ENCODE measurements around the gene AMPD3.

AMPD3 gene

GRCh38 chr11:10461276-10461790 lies 6.3 kb downstream of the AMPD3 start:
- Histone ChIP-seq H3K9me3 (ENCODE audit: control insufficient read depth, low read length) (no peaks in the 10 kb centered on the region), H3K4me3 (ENCODE audit: extremely low read depth, insufficient read depth, low read length, poor library complexity, severe bottlenecking) (no peak overlapping the region), H3K27ac (ENCODE audit: low read depth, low read length, severe bottlenecking) (no peak overlapping the region), H3K4me1 (ENCODE audit: control insufficient read depth, insufficient read depth, low read length, poor library complexity, severe bottlenecking) (peaks cover 11% of the 10 kb centered on the region), H3K36me3 (ENCODE audit: control insufficient read depth, insufficient read depth, low read length) (peaks cover 8% of the 10 kb centered on the region)
- 95 to 99% methylated on average over 7 to 9 of the region's 9 CpGs for WGBS, 2 experiments (ENCODE audit: insufficient coverage in 2 of 2)

GRCh38 chr11:10462746-10463300 lies 7.8 kb downstream of the AMPD3 start:
- H3K4me3 ChIP-seq (ENCODE audit: extremely low read depth, insufficient read depth, low read length, poor library complexity, severe bottlenecking): no peak overlapping the region
- peaks cover 11% of the 10 kb centered on the region for H3K4me1 ChIP-seq (ENCODE audit: control insufficient read depth, insufficient read depth, low read length, poor library complexity, severe bottlenecking)
- H3K36me3 ChIP-seq (ENCODE audit: control insufficient read depth, insufficient read depth, low read length): peaks cover 8% of the 10 kb centered on the region
- 87 to 100% methylated on average over 2 to 4 of the region's 5 CpGs for WGBS, 2 experiments (ENCODE audit: insufficient coverage in 2 of 2)
- H3K27ac ChIP-seq (ENCODE audit: low read depth, low read length, severe bottlenecking): no peak overlapping the region
- no peaks in the 10 kb centered on the region for H3K9me3 ChIP-seq (ENCODE audit: control insufficient read depth, low read length)

- Histone ChIP-seq H3K4me3 (ENCODE audit: extremely low read depth, insufficient read depth, low read length, poor library complexity, severe bottlenecking) (no peak overlapping the region), H3K27ac (ENCODE audit: low read depth, low read length, severe bottlenecking) (no peak overlapping the region), H3K9me3 (ENCODE audit: control insufficient read depth, low read length) (no peaks in the 10 kb centered on the region), H3K36me3 (ENCODE audit: control insufficient read depth, insufficient read depth, low read length) (no peaks in the 10 kb centered on the region), H3K4me1 (ENCODE audit: control insufficient read depth, insufficient read depth, low read length, poor library complexity, severe bottlenecking) (no peaks in the 10 kb centered on the region)
- WGBS, 2 experiments (ENCODE audit: insufficient coverage in 2 of 2): 89 to 90% methylated on average over 4 of the region's 4 CpGs
These were observed 18.3 kb downstream of the AMPD3 start for GRCh38 chr11:10473371-10473770.

DNA sequence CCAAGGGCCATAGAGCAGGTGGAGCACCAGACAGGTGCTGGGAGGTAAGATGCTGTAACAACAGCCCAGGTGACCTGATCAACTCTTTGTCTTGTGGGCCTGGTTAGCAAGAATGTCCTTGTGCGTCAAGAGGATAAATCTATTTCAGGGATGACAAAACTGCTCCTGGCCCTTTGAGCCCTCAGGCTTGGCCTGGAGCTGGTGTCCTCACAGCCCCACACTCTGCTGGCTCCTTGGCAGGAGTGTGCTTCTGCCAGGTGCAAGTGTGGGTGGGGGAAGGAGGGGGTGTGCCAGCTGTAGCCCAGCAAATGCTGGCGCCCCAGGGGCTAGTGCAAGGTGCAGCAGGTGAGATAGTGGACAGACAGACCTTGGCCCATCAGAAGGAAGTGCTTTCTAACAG lies 19.5 kb downstream of the AMPD3 start:
- Histone ChIP-seq H3K27ac (ENCODE audit: low read depth, low read length, severe bottlenecking) (no peak overlapping the region), H3K9me3 (ENCODE audit: control insufficient read depth, low read length) (no peaks in the 10 kb centered on the region), H3K36me3 (ENCODE audit: control insufficient read depth, insufficient read depth, low read length) (no peaks in the 10 kb centered on the region), H3K4me1 (ENCODE audit: control insufficient read depth, insufficient read depth, low read length, poor library complexity, severe bottlenecking) (no peaks in the 10 kb centered on the region), H3K4me3 (ENCODE audit: extremely low read depth, insufficient read depth, low read length, poor library complexity, severe bottlenecking) (no peak overlapping the region)
- whole genome bisulfite sequencing, 2 experiments (ENCODE audit: insufficient coverage in 2 of 2): 100% methylated on average over 1 of the region's 2 CpGs; no CpG with 5 or more reads in 1 of the 2 experiments

- Histone ChIP-seq H3K4me3 (ENCODE audit: extremely low read depth, insufficient read depth, low read length, poor library complexity, severe bottlenecking) (no peak overlapping the region), H3K27ac (ENCODE audit: low read depth, low read length, severe bottlenecking) (no peak overlapping the region), H3K9me3 (ENCODE audit: control insufficient read depth, low read length) (no peaks in the 10 kb centered on the region), H3K36me3 (ENCODE audit: control insufficient read depth, insufficient read depth, low read length) (no peaks in the 10 kb centered on the region), H3K4me1 (ENCODE audit: control insufficient read depth, insufficient read depth, low read length, poor library complexity, severe bottlenecking) (no peaks in the 10 kb centered on the region)
- 91 to 92% methylated on average over 1 of the region's 1 CpG for WGBS, 2 experiments (ENCODE audit: insufficient coverage in 2 of 2)
These were observed 21.3 kb downstream of the AMPD3 start for GRCh38 chr11:10476342-10476741.

DNA sequence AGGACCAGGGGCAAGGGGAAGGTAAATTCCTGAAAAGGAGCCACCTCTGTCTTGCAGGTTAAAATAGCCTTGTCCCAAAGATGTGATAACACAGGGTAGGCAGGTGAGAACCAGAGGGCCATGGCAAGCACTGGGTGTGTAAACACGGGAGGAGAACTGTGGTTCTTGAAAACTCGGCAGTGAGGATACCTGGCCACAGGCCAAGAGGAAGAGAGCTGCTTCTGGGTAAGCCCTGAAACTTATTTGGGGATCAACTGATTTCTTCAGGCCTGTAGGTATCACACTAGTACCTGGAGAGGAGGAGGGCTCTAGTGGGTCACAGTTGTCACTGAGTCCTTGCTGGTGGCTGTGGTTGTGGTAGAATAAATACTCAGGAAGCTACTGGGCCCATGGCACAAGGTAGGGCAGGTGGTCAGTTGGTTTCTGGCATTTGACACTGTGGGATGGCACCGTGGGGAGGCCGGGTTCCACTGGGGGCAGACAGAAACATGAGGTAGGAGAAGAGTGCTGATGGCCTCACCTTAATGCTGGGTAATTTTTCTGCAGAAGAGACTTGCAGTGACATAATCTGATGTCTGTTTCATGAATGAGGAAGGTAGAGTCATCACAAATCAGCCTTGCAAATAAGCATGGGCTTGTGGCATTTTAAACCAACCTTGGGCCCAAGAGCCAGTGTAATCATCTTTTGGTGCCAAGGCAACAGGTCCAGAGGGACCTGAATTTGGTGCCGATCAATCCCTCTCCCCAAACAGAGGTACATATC lies 22.0 kb downstream of the AMPD3 start:
- H3K4me1 ChIP-seq (ENCODE audit: control insufficient read depth, insufficient read depth, low read length, poor library complexity, severe bottlenecking): no peaks in the 10 kb centered on the region
- 96 to 100% methylated on average over 4 of the region's 5 CpGs for WGBS, 2 experiments (ENCODE audit: insufficient coverage in 2 of 2)
- H3K9me3 ChIP-seq (ENCODE audit: control insufficient read depth, low read length): no peaks in the 10 kb centered on the region
- no peaks in the 10 kb centered on the region for H3K36me3 ChIP-seq (ENCODE audit: control insufficient read depth, insufficient read depth, low read length)
- no peak overlapping the region for H3K27ac ChIP-seq (ENCODE audit: low read depth, low read length, severe bottlenecking)
- no peak overlapping the region for H3K4me3 ChIP-seq (ENCODE audit: extremely low read depth, insufficient read depth, low read length, poor library complexity, severe bottlenecking)

DNA sequence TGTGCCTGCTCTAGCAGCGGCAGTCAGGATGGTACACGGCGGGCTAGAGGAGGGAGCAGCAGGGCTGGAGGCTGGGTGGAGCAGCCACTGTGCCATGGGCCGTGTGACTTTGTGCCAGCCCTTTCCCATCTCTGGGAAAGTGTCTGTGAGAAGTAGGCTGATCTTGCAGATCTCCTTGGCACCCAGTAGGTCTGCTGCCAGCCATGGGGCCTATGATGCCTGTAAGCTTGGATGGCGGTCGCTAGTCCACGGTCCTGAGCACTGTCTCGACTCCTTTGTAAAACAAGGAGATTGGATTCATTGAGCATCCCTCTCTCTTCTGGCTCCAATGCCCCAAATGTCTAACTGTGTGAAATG lies 22.6 kb downstream of the AMPD3 start:
- Histone ChIP-seq H3K27ac (ENCODE audit: low read depth, low read length, severe bottlenecking) (no peak overlapping the region), H3K4me1 (ENCODE audit: control insufficient read depth, insufficient read depth, low read length, poor library complexity, severe bottlenecking) (no peaks in the 10 kb centered on the region), H3K4me3 (ENCODE audit: extremely low read depth, insufficient read depth, low read length, poor library complexity, severe bottlenecking) (no peak overlapping the region), H3K9me3 (ENCODE audit: control insufficient read depth, low read length) (no peaks in the 10 kb centered on the region), H3K36me3 (ENCODE audit: control insufficient read depth, insufficient read depth, low read length) (no peaks in the 10 kb centered on the region)
- WGBS, 2 experiments (ENCODE audit: insufficient coverage in 2 of 2): 89 to 91% methylated on average over 7 to 8 of the region's 8 CpGs

DNA sequence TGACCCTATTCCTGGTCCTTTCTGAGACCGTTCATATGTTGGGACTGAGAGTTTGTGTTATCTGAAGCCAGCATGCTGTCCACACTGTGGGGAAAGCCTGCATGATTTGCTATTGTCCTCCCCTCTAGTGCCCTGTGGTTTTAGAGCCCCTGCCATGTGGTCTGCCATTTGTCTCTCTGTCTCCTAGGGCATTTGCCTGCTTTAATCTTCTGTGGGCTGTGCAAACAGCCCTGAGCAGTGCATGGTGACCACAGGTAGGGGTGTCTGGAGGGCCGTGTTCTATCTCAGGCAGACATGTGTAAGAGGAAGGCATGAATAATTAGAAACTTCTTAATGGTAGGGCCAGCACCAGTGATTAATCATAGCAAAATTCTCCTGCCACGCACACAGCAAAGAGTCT lies 23.0 kb downstream of the AMPD3 start:
- 94 to 100% methylated on average over 2 of the region's 3 CpGs for WGBS, 2 experiments (ENCODE audit: insufficient coverage in 2 of 2)
- Histone ChIP-seq H3K9me3 (ENCODE audit: control insufficient read depth, low read length) (no peaks in the 10 kb centered on the region), H3K4me1 (ENCODE audit: control insufficient read depth, insufficient read depth, low read length, poor library complexity, severe bottlenecking) (no peaks in the 10 kb centered on the region), H3K27ac (ENCODE audit: low read depth, low read length, severe bottlenecking) (no peak overlapping the region), H3K4me3 (ENCODE audit: extremely low read depth, insufficient read depth, low read length, poor library complexity, severe bottlenecking) (no peak overlapping the region), H3K36me3 (ENCODE audit: control insufficient read depth, insufficient read depth, low read length) (no peaks in the 10 kb centered on the region)

DNA sequence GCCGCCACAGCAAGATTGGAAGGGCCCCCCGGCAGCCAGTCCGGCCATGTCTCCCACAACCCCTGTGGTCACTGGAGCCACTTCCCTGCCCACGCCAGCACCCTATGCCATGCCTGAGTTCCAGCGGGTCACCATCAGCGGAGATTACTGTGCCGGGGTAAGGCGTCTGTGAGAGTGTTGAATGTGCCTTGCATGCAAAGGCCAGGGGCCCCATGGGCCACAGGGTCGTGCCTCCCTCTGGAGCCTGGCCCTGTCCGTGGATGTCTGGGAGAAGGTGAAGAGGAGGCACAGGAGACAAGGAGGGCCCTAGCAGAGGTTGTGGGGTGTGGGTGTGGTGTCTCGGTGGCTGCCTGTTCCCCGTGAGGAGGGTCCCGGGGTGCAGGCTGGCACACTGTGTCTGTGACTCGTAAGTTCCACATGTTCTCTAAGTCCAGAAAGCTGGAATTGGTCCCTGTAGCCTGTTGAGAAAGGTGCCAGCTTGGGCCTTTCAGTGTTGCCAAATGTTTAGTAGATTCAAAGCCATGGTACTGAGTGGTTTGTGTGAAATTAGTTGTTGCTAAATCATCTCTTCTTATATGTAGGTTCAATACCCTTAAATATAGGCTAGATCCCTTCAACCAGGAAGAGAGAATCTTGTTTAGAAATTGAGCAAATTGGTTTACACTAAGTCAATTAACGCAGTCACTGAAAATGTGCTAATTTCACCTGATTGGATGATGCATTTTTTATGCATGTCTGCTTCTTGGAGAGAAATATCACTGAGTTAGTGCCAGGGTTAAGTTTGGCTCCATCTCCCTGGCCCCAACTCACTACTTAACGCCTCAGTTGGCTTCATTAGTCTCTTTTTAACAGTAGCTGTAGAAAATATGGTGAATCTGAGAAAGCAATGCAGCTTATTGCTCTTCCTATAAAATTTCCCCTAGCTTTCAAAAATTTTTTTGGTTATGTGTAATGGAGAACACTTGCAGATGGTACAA lies 23.8 kb downstream of the AMPD3 start:
- 95 to 98% methylated on average over 13 to 15 of the region's 16 CpGs for WGBS, 2 experiments (ENCODE audit: insufficient coverage in 2 of 2)
- Histone ChIP-seq H3K9me3 (ENCODE audit: control insufficient read depth, low read length) (no peaks in the 10 kb centered on the region), H3K4me1 (ENCODE audit: control insufficient read depth, insufficient read depth, low read length, poor library complexity, severe bottlenecking) (no peaks in the 10 kb centered on the region)

DNA sequence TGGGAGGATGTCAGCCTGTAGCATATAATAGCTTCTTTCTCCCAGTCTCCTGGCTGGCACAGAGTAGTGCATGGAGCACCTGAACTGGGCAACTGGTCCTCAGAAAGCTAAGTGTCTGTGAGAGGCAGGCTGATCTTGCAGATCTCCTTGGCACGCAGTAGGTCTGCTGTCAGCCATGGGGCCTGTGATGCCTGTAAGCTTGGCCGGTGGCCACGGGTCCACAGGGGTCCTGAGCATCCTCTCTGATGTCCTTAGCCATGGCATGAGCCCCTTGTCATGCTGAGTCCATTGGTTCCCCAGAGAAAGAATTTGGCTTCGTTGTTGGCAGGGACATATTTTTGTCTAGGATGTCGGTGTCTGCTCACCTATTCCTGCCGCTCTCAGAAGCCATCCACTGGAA lies 25.0 kb downstream of the AMPD3 start:
- Histone ChIP-seq H3K4me1 (ENCODE audit: control insufficient read depth, insufficient read depth, low read length, poor library complexity, severe bottlenecking) (no peaks in the 10 kb centered on the region), H3K36me3 (ENCODE audit: control insufficient read depth, insufficient read depth, low read length) (no peaks in the 10 kb centered on the region), H3K27ac (ENCODE audit: low read depth, low read length, severe bottlenecking) (no peak overlapping the region), H3K9me3 (ENCODE audit: control insufficient read depth, low read length) (no peaks in the 10 kb centered on the region), H3K4me3 (ENCODE audit: extremely low read depth, insufficient read depth, low read length, poor library complexity, severe bottlenecking) (no peak overlapping the region)
- WGBS, 2 experiments (ENCODE audit: insufficient coverage in 2 of 2): 95% methylated on average over 4 to 5 of the region's 6 CpGs

More for the DNA sequence above, 23.8 kb downstream of the AMPD3 start:
- Histone ChIP-seq H3K27ac (ENCODE audit: low read depth, low read length, severe bottlenecking) (no peak overlapping the region), H3K4me3 (ENCODE audit: extremely low read depth, insufficient read depth, low read length, poor library complexity, severe bottlenecking) (no peak overlapping the region), H3K36me3 (ENCODE audit: control insufficient read depth, insufficient read depth, low read length) (no peaks in the 10 kb centered on the region)

All from mesodermal cell (in vitro differentiated cells).